Measurements from ENCODE around the gene PIPOX. TPM values are rescaled to one million over a fixed set of nuclear protein-coding genes. Genes with fewer than 3 reads are reported as not detected.
A peak's percentile ranks its signal among the peaks of the same experiment; 100 is the strongest.

The PIPOX gene
- total RNA-seq, 1 experiment from 2014 or later: 96.8 TPM

DNA sequence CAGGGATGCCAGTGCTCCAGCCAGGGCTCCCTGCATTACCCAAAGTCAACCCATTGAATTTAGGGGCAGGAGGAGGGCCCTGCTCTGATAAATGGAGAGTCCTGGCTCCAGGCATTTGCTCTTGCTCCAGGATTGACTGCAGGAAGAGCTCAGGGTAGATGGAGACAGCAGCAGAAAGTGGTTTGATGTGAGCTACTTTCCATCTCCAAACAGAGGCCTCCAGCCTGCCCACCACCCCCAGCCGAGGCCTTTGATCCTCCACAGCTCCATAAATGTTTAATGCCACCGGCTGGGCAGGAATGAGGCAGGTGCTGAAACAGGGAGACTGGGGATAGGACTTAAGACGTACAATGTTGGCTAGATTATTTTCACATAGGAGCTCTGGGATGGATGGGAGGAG is 32.8 kb upstream of the PIPOX start:
- H3K9me3 ChIP-seq (replicated peaks): no peaks in the 10 kb centered on the region
- H3K27ac ChIP-seq: no peak overlapping the region
- H3K4me1 ChIP-seq: peaks cover 34% of the 10 kb centered on the region
- H3K36me3 ChIP-seq: no peaks in the 10 kb centered on the region
- no peak for DNase-seq
- no peaks in the 10 kb centered on the region for H3K27me3 ChIP-seq
- no peak overlapping the region for H3K4me3 ChIP-seq

DNA sequence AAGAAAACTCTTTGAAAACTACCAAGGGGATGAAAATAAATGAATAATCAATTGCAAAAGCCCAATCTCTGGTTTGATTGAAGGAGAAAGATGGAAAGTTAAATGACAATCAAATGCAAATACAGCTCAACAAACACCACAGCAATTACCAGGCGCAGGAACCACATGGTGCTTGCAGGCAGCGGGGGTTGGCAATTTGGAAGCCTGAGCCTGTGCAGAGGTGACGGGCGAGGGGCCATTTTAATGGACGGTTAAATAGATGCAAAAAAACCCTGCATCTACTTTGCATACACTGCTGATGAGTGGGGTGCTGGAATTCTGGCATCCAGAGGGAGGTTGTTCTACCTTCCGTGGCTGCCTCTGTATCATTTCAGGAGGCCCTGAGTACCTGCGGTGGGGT is 32.4 kb upstream of the PIPOX start:
- no peaks in the 10 kb centered on the region for H3K27me3 ChIP-seq
- no peaks in the 10 kb centered on the region for H3K9me3 ChIP-seq (replicated peaks)
- H3K4me3 ChIP-seq: no peak overlapping the region
- no peaks in the 10 kb centered on the region for H3K36me3 ChIP-seq
- no peak for DNase-seq
- no peak overlapping the region for H3K27ac ChIP-seq
- peaks cover 34% of the 10 kb centered on the region for H3K4me1 ChIP-seq

DNA sequence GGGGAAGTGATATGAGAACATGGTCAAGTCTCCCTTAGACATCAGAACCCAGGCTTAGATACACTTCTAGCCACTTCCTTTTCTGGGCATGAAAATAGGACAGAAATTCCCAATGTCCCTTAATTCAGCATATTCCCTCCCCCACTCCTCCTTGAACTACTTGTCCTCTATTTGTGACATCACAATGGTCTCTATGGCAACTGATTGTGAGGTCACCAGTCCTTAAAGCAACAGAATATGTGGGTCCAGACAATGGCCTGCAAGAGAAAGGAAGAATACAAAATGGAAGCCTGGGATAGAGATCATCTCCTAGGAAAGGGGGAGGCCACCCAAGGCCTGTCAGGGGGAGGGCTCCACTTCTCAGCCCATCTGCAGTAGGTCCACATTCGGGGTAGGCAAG is 30.4 kb upstream of the PIPOX start:
- H3K4me3 ChIP-seq: no peak overlapping the region
- H3K27me3 ChIP-seq: no peaks in the 10 kb centered on the region
- no peaks in the 10 kb centered on the region for H3K9me3 ChIP-seq (replicated peaks)
- DNase-seq: no peak
- peaks cover 18% of the 10 kb centered on the region for H3K4me1 ChIP-seq
- no peaks in the 10 kb centered on the region for H3K36me3 ChIP-seq
- no peak overlapping the region for H3K27ac ChIP-seq

DNA sequence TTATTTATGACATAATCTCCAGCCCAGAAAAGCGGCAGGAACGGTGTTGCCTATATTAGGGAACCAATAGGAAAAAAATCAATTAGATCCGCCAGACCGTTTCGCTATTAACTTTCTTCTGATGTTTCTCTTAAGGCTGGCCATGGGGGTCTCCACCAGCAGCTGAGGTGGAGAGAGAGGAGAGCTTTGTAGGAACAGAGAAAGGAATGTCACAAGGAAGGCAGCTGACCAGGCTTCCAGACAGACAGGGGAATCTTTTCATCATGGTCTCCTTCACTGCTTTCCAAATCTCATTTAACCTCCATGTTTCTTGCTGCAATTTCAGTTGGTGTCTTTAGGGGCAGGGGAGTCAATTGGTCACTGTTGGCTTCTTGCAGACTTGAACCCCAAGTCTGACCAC is 28.2 kb upstream of the PIPOX start:
- Histone ChIP-seq H3K36me3 (no peaks in the 10 kb centered on the region), H3K27ac (no peak overlapping the region), H3K9me3 (replicated peaks) (no peaks in the 10 kb centered on the region), H3K27me3 (no peaks in the 10 kb centered on the region), H3K4me1 (peaks cover 21% of the 10 kb centered on the region), H3K4me3 (no peak overlapping the region)
- DNase-seq: peak in 1 of 2 experiments; percentile 41

DNA sequence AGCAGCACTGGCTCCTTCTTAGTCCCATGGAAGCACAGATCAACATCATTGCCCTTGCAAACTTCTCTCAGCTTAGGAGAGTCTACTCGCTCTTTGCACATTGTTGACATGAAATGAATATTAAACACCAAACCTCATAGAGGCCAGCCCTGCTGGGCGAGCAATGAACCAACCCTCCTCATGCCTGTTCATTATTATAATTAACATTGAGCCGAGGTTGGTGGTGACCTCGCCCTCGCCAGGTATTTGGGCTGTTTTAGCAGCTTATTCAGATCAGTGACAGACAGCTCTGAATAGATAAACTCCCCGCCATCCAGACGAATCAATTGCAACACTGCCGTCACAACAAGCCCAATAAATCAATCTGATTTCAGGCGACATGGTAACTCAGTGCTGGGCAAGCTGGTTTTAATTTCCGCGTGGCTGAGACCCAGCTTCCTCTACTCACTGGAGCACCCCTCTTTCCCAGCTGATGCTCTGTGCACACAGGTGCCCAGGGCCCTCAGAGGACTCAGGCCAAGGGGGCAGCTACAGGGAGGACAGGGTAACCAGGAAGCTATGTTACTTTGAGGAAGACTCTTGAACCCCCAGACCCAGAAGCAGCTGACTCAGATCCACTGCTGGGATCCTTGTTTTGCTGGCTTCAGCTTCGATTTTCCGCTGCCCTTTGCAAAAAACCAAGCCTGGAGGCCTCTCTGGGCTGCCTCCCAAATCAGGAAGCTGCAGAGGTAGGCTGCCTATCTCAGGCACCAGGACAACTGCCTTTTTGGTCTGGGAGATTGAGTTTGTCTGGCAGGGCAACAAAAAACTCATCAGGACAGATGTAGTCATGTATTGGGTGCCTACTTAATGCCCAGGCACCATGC is 26.4 kb upstream of the PIPOX start:
- Histone ChIP-seq H3K36me3 (no peaks in the 10 kb centered on the region), H3K9me3 (replicated peaks) (no peaks in the 10 kb centered on the region), H3K4me3 (no peak overlapping the region), H3K4me1 (peaks cover 16% of the 10 kb centered on the region), H3K27me3 (no peaks in the 10 kb centered on the region), H3K27ac (no peak overlapping the region)
- DNase-seq: no peak

DNA sequence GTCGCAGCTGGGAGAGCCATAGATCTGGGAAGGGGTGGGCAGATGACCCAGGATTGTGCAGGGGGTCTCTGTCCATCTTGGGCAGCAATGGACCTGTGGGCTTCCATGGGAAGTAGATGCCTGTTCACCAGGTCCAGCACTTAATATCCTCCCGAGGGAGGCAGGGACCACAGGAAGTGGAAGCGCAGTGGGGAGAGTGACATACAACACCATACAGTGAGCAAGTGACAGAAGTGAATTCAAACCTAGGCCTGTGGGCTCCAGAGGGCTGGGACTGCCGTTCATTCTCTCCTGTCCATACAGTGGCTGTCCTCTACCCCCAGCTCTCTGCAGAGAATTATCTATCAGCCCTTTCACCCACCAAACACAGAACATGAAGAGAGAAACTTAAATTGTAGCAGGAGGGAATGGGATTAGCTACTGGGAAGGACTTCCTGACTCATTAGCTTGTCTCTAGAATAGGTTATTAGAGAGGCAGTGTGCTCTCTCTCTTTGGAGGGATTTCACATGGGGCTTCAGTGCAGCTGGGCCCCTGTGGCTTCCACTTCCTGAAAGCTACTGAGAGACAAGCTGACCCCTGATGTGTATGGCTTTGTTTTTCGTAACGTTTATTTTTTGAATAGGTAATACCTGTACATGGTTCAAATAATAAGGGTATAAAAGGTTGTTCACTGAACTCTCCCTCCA is 24.0 kb upstream of the PIPOX start:
- Histone ChIP-seq H3K27me3 (peaks cover 4% of the 10 kb centered on the region; the same call in 1 of the 2 replicates), H3K27ac (no peak overlapping the region), H3K9me3 (replicated peaks) (no peaks in the 10 kb centered on the region), H3K4me3 (no peak overlapping the region), H3K4me1 (peaks cover 13% of the 10 kb centered on the region), H3K36me3 (no peaks in the 10 kb centered on the region)
- peak; percentile 50 to 71 for DNase-seq

DNA sequence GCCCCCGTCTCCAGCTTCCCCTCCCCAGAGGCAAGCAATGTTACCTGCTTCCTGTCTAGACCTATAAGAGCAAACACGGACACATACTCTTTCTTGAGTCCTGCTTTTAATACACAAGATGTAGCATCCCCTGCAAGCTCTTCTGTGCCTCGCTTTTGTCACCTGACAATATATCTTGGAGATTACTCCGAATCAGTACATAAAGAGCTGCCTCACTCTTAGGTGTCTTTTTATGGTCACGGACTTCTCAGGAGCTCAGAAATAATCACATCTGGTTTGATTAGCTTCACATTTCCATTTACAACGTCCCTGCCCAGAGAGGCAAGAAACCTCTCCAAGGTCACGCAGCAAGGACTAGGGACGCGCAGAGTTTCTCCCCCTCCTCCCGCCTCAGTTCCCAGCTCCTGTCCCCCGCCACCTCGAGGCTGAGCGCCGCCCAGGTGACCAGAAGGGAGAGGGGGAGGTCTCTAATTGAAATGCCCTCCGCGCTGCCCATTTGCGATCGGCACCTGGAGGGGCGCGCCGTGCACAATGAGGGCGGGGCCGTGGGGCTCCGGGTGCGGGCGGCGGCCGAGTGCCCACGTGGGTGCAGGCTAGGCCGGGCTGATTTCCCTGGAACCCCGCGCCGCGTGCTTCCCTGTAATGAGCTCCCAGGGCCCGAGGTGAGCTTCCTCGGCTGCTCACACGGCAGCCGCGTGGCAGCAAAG is 23.3 kb upstream of the PIPOX start:
- Histone ChIP-seq H3K27me3 (peaks cover 4% of the 10 kb centered on the region; the same call in 1 of the 2 replicates), H3K4me3 (no peak overlapping the region)
- DNase-seq: no peak

DNA sequence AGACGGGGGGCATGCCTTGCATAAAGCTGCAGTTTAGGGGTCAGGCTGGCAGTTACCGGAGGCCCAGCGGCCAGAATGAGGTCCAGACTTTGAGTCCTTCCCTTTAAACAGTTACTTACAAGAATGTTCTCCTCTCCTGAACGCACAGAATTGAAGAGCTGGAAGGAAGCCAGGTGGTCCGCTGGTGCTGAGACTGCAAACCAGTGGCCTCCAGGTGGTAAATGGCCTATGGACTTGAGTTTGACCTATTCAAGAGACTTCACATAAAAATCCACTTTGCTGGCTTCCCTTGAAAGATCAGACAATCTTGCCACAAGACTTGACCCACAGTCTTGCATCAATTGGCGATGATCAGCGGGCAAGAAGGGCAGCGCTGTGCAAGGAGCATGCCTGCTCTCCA is 22.4 kb upstream of the PIPOX start:
- Histone ChIP-seq H3K36me3 (no peaks in the 10 kb centered on the region), H3K9me3 (replicated peaks) (no peaks in the 10 kb centered on the region), H3K4me3 (no peak overlapping the region), H3K27ac (no peak overlapping the region), H3K4me1 (peaks cover 13% of the 10 kb centered on the region), H3K27me3 (peaks cover 4% of the 10 kb centered on the region; the same call in 1 of the 2 replicates)
- DNase-seq: no peak

More for the DNA sequence above, 23.3 kb upstream of the PIPOX start:
- Histone ChIP-seq H3K27ac (no peak overlapping the region), H3K36me3 (no peaks in the 10 kb centered on the region), H3K9me3 (replicated peaks) (no peaks in the 10 kb centered on the region), H3K4me1 (peaks cover 13% of the 10 kb centered on the region)

DNA sequence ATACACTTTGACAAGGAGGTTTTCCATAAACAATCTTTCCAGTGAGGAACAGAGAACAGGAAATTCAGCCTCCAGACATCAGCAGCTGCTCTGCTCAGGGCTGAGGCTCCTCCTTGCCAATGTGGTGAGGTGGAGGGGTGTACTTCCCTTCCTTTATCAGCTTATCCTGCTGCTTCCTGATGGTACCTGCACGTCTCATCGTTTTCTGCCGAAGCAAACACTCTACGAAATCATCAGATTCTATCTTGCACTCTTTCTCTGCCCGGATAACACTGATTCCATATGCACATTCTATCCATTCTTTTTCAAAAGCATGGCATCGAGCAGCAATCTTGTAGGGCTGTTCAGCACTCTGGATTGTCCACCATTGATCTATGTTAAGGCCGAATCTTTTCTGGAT is 21.7 kb upstream of the PIPOX start:
- Histone ChIP-seq H3K36me3 (no peaks in the 10 kb centered on the region), H3K4me1 (peaks cover 13% of the 10 kb centered on the region), H3K9me3 (replicated peaks) (no peaks in the 10 kb centered on the region), H3K27me3 (peaks cover 4% of the 10 kb centered on the region; the same call in 1 of the 2 replicates), H3K4me3 (no peak overlapping the region), H3K27ac (no peak overlapping the region)
- no peak for DNase-seq

DNA sequence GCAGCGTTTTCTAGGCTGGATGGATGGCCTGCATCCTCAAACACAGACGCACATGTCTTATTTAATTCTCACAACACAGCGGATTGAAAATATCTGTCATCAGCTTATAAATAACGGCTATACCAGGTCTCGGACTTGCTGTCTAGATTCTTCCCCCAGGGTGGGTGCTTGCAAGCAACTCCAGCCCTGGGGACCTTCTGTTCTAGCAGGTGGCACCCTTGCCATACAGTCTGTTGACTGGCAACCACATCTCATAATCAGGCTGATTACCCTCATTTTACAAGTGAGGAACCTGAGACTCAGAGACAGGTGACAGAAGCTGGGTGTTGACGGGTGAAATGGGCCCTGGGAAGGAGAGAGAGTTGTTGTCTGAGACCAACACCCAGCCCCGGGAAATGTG is 20.9 kb upstream of the PIPOX start:
- no peak overlapping the region for H3K27ac ChIP-seq
- no peak for DNase-seq
- H3K4me3 ChIP-seq: no peak overlapping the region
- H3K27me3 ChIP-seq: peaks cover 4% of the 10 kb centered on the region; the same call in 1 of the 2 replicates
- H3K9me3 ChIP-seq (replicated peaks): no peaks in the 10 kb centered on the region
- H3K4me1 ChIP-seq: peaks cover 13% of the 10 kb centered on the region
- H3K36me3 ChIP-seq: no peaks in the 10 kb centered on the region

DNA sequence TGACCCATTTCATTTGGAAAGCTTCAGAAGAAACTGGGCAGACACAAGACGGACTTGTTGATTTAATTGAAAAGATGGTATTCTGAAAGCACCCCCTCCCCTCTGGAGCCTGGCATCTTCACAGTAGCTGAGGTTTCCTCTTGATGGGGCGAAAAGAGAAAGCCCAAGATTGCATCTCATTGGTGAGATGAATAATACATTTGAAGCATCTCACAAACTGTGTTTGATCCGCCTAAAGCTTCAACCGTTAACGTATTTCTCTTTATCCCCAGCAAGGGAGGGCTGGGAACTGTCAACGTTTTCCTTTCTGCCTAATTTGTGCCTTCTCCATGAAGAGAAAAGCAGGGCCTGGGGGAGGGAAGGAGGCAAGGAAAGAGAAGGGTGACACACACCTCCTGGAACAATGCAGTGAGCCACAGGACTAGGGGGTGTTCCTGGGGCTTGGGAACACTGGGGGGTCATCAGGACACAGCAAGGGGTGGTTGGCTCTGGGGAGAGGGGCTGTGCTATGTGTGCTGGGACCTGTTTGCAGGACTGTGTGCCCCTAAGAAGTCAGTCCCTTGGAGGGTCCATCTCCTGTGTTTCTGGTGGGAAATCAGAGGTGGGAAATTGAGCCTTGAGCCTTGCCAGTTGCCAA is 18.5 kb upstream of the PIPOX start:
- Histone ChIP-seq H3K4me1 (peaks cover 3% of the 10 kb centered on the region), H3K9me3 (replicated peaks) (no peaks in the 10 kb centered on the region), H3K4me3 (no peak overlapping the region), H3K36me3 (no peaks in the 10 kb centered on the region), H3K27ac (no peak overlapping the region), H3K27me3 (peaks cover 4% of the 10 kb centered on the region; the same call in 1 of the 2 replicates)
- no peak for DNase-seq

DNA sequence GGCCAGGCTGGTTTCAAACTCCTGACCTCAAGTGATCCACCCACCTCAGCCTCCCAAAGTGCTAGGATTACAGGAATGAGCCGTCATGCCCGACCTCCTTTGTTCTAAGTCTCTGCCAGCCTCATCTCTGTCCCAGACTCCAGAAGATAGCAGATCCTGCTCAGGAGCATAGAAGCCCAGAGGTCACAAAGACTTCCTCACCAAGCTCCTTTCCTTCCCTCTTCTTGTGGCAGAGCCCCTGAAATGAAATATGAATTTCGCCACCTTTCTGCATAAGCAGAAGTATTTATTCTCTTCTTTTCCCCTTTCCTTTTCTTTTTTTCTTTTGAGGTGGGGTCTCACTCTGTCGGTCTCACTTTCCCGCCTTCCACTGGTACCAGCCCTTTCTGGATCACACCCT is 11.5 kb upstream of the PIPOX start:
- no peak overlapping the region for H3K27ac ChIP-seq
- peaks cover 21% of the 10 kb centered on the region for H3K9me3 ChIP-seq (replicated peaks)
- no peak for DNase-seq
- H3K4me3 ChIP-seq: no peak overlapping the region
- no peaks in the 10 kb centered on the region for H3K36me3 ChIP-seq
- peaks cover 15% of the 10 kb centered on the region for H3K4me1 ChIP-seq
- H3K27me3 ChIP-seq: no peaks in the 10 kb centered on the region; the same call in 1 of the 2 replicates

DNA sequence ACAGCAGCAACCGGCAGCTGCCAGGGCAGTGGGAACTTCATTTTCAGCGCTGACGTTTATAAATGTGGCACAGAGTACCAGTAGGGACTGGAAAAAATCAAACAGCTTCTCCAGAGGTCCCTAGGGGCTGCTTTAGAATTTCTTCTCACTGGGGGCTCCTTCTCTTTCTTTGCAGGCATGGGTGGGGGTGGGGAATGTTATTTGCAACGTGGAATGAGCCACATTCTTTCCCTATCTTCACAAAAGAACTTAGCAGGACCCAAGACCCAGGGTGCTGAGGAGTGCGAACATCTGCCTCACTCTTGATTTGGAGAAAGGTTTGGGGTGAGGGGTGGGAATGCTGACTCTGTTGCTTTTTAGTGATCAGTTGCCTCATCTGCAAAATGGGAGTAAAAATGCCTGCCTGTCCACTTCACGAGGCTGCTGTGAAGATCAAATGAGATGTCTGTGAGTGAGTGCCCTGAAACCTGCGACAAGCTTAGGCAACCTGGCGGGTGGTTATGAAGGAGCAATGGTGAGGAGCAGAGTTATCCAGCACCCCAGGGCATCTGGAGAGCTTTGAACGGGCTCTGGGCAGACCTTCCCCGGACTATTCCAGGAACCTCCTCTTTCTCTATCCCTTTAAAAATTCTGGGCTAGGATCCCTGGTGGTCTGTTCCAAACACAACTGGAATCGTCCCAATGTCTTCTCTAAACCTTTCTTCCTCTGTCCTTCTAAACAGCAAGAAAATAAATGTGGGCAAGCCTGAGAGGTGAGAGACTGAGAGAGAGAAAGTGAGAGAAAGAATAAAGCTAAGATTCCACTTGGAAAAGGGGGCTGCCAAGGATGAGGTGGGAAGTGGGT is 10.7 kb upstream of the PIPOX start:
- Histone ChIP-seq H3K27me3 (no peaks in the 10 kb centered on the region; the same call in 1 of the 2 replicates), H3K27ac (peak overlapping the region; percentile 2; the same call in 1 of the 2 replicates), H3K9me3 (replicated peaks) (peaks cover 21% of the 10 kb centered on the region), H3K4me1 (peaks cover 19% of the 10 kb centered on the region), H3K36me3 (no peaks in the 10 kb centered on the region), H3K4me3 (no peak overlapping the region)
- no peak for DNase-seq

DNA sequence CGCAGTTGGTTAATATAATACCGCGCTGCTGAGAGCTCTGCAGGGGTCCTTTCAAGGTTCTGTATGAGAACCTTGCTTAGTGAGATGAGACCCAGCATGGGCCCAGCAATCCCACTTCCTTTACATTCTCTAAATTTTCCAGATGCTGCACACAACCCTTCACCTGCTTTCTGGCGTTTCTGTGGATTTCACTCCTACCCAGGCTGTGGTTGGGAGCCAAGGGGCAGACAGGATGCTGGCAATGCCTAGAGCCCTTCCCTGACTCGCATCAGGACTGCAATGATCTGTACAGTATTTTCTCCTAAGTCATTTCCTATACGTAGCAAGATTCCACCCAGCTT is 10.1 kb upstream of the PIPOX start:
- peak; percentile 41 to 56 for DNase-seq
- Histone ChIP-seq H3K27me3 (no peaks in the 10 kb centered on the region; the same call in 1 of the 2 replicates), H3K36me3 (no peaks in the 10 kb centered on the region), H3K9me3 (replicated peaks) (peaks cover 21% of the 10 kb centered on the region), H3K4me3 (no peak overlapping the region), H3K4me1 (peaks cover 25% of the 10 kb centered on the region), H3K27ac (peak overlapping the region; percentile 2; the same call in 1 of the 2 replicates)
